ENCODE measurements around the gene NMT1. TPM values are rescaled to one million over a fixed set of nuclear protein-coding genes. Genes with fewer than 3 reads are reported as not detected.
A peak's percentile ranks its signal among the peaks of the same experiment; 100 is the strongest.

The NMT1 gene
- total and polyA plus RNA-seq, 4 donors, result 27.0 to 83.7 (median 42.6) TPM

DNA sequence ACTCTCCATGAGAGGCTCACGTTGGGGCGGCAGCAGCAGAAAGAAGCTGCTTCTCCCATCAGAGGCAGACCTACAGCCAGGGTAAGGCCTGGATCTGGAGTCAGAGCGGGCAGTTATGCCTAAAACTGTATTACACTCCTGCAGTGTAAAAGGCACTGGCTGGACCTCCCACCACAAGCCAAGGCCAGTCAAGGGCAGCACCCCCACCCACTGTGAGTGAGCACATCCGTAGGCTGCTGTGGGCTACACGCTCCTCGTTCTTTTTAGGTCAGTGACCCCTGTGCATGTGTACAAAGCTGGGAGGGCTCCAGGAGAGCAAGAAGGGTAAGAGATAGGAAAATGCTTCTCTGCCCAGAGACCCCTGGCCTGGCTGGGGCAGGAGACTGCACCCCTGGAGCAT is 30.4 kb upstream of the NMT1 start:
- no peaks in the 10 kb centered on the region for H3K27me3 ChIP-seq (ENCODE audit: control insufficient read depth in 4 of 4, insufficient read depth in 4 of 4, low read length in 3 of 4)
- TF ChIP-seq CTCF (IDR thresholded peaks at IDR 0.05; ENCODE audit: low read depth, low read length, missing input control) (no peak), YY1 (IDR thresholded peaks at IDR 0.05) (no peak), RXRA (IDR thresholded peaks at IDR 0.05) (peak; percentile 58 to 65)
- TF ChIP-seq, protein P1, sequence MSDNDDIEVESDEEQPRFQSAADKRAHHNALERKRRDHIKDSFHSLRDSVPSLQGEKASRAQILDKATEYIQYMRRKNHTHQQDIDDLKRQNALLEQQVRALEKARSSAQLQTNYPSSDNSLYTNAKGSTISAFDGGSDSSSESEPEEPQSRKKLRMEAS (IDR thresholded peaks at IDR 0.05), result no peak
- H3K27ac ChIP-seq (ENCODE audit: low read depth in 1 of 2, low read length in 2 of 2), result no peak overlapping the region
- H3K4me1 ChIP-seq (ENCODE audit: control insufficient read depth in 4 of 4, insufficient read depth in 4 of 4, low read length in 3 of 4), result peaks cover 7 to 20% (median 15%) of the 10 kb centered on the region in 4 donors
- H3K4me3 ChIP-seq (ENCODE audit: low read depth in 1 of 3, low read length in 3 of 3), result no peak overlapping the region
- H3K36me3 ChIP-seq (ENCODE audit: control insufficient read depth in 4 of 4, insufficient read depth in 3 of 4, low read depth in 1 of 4, low read length in 3 of 4), result peaks cover 9 to 31% (median 10%) of the 10 kb centered on the region in 4 donors
- no peak overlapping the region for H3K9ac ChIP-seq (ENCODE audit: low read depth in 1 of 2, low read length in 2 of 2)
- no peaks in the 10 kb centered on the region for H3K9me3 ChIP-seq (ENCODE audit: control insufficient read depth in 4 of 4, low read length in 3 of 4)
- 59% methylated on average over 6 of the region's 6 CpGs for WGBS
- DNase-seq (ENCODE audit: low spot score), result peak; percentile 63

DNA sequence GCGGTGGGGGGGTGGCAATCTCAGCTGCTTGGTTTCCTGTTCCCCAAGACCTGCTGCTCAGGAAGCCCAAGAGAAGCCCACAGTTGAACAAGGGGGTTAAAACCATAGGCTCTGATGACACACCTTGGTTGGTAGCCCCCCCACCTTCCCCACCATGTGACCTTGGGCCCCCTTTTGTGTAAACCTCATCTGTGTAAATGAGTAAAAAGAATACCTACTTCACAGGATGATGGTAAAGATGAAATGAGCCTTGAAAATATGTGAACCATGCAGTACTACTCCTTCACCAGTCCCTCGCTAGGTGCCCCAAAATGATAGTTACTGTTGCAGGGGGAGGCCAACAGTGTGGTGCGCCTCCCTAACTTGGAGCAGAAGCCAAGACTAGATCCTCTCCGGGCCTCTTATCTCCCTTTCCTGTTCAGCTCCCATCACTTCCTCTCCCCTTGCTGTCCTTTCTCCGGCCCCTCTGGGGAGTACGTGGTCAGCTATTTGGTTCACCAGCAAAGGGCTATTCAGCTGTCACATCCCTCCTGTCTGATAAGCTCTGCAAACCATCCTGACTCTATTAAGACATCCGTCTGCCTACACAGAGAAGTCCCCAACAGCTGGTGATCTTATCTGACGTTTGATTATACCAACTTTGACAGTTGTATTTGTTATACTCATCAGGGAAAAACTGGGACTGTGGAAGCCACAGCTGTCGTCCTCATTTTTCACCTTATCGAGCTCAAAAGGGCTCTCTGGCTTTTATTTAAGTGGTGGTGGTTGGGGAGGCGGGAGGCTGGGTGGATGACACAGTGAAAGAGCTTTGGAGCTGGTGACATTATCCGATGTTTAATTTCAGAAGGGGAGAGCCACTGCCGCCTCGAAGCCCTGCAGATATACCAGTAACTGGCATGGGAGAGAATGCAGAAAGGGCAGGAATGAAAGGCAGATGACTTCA is 29.6 kb upstream of the NMT1 start:
- no peak for DNase-seq (ENCODE audit: low spot score)
- Histone ChIP-seq H3K9ac (ENCODE audit: low read depth in 1 of 2, low read length in 2 of 2) (no peak overlapping the region), H3K4me1 (ENCODE audit: control insufficient read depth in 4 of 4, insufficient read depth in 4 of 4, low read length in 3 of 4) (peaks cover 7 to 20% (median 15%) of the 10 kb centered on the region in 4 donors), H3K36me3 (ENCODE audit: control insufficient read depth in 4 of 4, insufficient read depth in 3 of 4, low read depth in 1 of 4, low read length in 3 of 4) (peaks cover 8 to 31% (median 10%) of the 10 kb centered on the region in 4 donors), H3K4me3 (ENCODE audit: low read depth in 1 of 3, low read length in 3 of 3) (no peak overlapping the region), H3K27ac (ENCODE audit: low read depth in 1 of 2, low read length in 2 of 2) (no peak overlapping the region), H3K27me3 (ENCODE audit: control insufficient read depth in 4 of 4, insufficient read depth in 4 of 4, low read length in 3 of 4) (no peaks in the 10 kb centered on the region), H3K9me3 (ENCODE audit: control insufficient read depth in 4 of 4, low read length in 3 of 4) (no peaks in the 10 kb centered on the region)
- 77% methylated on average over 14 of the region's 14 CpGs for WGBS
- TF ChIP-seq NR2F2 (IDR thresholded peaks at IDR 0.05), result peak; percentile 10
- no peak for TF ChIP-seq HNF4A (conservative IDR thresholded peaks at IDR 0.05)

GRCh38 chr17:45032174-45032541 is 29.0 kb upstream of the NMT1 start:
- Histone ChIP-seq H3K9me3 (ENCODE audit: control insufficient read depth in 4 of 4, low read length in 3 of 4) (no peaks in the 10 kb centered on the region), H3K27ac (ENCODE audit: low read depth in 1 of 2, low read length in 2 of 2) (no peak overlapping the region), H3K36me3 (ENCODE audit: control insufficient read depth in 4 of 4, insufficient read depth in 3 of 4, low read depth in 1 of 4, low read length in 3 of 4) (peaks cover 5 to 26% (median 9%) of the 10 kb centered on the region in 4 donors), H3K9ac (ENCODE audit: low read depth in 1 of 2, low read length in 2 of 2) (no peak overlapping the region), H3K27me3 (ENCODE audit: control insufficient read depth in 4 of 4, insufficient read depth in 4 of 4, low read length in 3 of 4) (no peaks in the 10 kb centered on the region), H3K4me1 (ENCODE audit: control insufficient read depth in 4 of 4, insufficient read depth in 4 of 4, low read length in 3 of 4) (peaks cover 7 to 20% (median 15%) of the 10 kb centered on the region in 4 donors), H3K4me3 (ENCODE audit: low read depth in 1 of 3, low read length in 3 of 3) (no peak overlapping the region)
- 91% methylated on average over 9 of the region's 9 CpGs for WGBS
- no peak for DNase-seq (ENCODE audit: low spot score)
- TF ChIP-seq ATF3 (IDR thresholded peaks at IDR 0.05), result no peak
- TF ChIP-seq JUND (IDR thresholded peaks at IDR 0.05), result no peak
- TF ChIP-seq, protein P2, sequence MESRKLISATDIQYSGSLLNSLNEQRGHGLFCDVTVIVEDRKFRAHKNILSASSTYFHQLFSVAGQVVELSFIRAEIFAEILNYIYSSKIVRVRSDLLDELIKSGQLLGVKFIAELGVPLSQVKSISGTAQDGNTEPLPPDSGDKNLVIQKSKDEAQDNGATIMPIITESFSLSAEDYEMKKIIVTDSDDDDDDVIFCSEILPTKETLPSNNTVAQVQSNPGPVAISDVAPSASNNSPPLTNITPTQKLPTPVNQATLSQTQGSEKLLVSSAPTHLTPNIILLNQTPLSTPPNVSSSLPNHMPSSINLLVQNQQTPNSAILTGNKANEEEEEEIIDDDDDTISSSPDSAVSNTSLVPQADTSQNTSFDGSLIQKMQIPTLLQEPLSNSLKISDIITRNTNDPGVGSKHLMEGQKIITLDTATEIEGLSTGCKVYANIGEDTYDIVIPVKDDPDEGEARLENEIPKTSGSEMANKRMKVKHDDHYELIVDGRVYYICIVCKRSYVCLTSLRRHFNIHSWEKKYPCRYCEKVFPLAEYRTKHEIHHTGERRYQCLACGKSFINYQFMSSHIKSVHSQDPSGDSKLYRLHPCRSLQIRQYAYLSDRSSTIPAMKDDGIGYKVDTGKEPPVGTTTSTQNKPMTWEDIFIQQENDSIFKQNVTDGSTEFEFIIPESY (IDR thresholded peaks at IDR 0.05), result no peak
- TF ChIP-seq TAF1 (conservative IDR thresholded peaks at IDR 0.05), result no peak
- TF ChIP-seq FOXA1 (IDR thresholded peaks at IDR 0.05), result no peak
- no peak for TF ChIP-seq FOXA2 (IDR thresholded peaks at IDR 0.05)
- TF ChIP-seq, protein P3, sequence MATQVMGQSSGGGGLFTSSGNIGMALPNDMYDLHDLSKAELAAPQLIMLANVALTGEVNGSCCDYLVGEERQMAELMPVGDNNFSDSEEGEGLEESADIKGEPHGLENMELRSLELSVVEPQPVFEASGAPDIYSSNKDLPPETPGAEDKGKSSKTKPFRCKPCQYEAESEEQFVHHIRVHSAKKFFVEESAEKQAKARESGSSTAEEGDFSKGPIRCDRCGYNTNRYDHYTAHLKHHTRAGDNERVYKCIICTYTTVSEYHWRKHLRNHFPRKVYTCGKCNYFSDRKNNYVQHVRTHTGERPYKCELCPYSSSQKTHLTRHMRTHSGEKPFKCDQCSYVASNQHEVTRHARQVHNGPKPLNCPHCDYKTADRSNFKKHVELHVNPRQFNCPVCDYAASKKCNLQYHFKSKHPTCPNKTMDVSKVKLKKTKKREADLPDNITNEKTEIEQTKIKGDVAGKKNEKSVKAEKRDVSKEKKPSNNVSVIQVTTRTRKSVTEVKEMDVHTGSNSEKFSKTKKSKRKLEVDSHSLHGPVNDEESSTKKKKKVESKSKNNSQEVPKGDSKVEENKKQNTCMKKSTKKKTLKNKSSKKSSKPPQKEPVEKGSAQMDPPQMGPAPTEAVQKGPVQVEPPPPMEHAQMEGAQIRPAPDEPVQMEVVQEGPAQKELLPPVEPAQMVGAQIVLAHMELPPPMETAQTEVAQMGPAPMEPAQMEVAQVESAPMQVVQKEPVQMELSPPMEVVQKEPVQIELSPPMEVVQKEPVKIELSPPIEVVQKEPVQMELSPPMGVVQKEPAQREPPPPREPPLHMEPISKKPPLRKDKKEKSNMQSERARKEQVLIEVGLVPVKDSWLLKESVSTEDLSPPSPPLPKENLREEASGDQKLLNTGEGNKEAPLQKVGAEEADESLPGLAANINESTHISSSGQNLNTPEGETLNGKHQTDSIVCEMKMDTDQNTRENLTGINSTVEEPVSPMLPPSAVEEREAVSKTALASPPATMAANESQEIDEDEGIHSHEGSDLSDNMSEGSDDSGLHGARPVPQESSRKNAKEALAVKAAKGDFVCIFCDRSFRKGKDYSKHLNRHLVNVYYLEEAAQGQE (IDR thresholded peaks at IDR 0.05), result no peak
- TF ChIP-seq SP1 (IDR thresholded peaks at IDR 0.05), result no peak
- no peak for TF ChIP-seq NR2F2 (IDR thresholded peaks at IDR 0.05)
